Endothelial cell (in vitro differentiated cells): ENCODE measurements around the gene KRTAP1-1. TPM values are rescaled to one million over a fixed set of nuclear protein-coding genes. Genes with fewer than 3 reads are reported as not detected.

Source experiments
- DNase-seq: peaks from one replicate; pipeline ENCODE4 v3.0.0; 2021; ENCODE audit warnings: low spot score
- H3K27ac Mint-ChIP-seq: one replicate; pipeline ENCODE4 v1.8.0; 2021; ENCODE audit warnings: mixed read lengths, inconsistent platforms; ENCODE audit not compliant: unreplicated experiment
- H3K27me3 Mint-ChIP-seq: one replicate; pipeline ENCODE4 v1.8.0; 2021; ENCODE audit warnings: mild to moderate bottlenecking, moderate library complexity, mixed read lengths, inconsistent platforms; ENCODE audit not compliant: unreplicated experiment
- H3K36me3 Mint-ChIP-seq: one replicate; pipeline ENCODE4 v1.8.0; 2021; ENCODE audit warnings: mild to moderate bottlenecking, low read depth, mixed read lengths, inconsistent platforms; ENCODE audit not compliant: unreplicated experiment
- H3K4me1 Mint-ChIP-seq: one replicate; pipeline ENCODE4 v1.8.0; 2021; ENCODE audit warnings: mild to moderate bottlenecking, mixed read lengths, inconsistent platforms; ENCODE audit not compliant: unreplicated experiment
- H3K4me3 Mint-ChIP-seq: one replicate; pipeline ENCODE4 v1.8.0; 2021; ENCODE audit warnings: mild to moderate bottlenecking, mixed read lengths, inconsistent platforms; ENCODE audit not compliant: unreplicated experiment
- H3K9me3 Mint-ChIP-seq: one replicate; pipeline ENCODE4 v1.8.0; 2021; ENCODE audit warnings: mixed read lengths, inconsistent platforms; ENCODE audit not compliant: unreplicated experiment
- CTCF ChIP-seq: fragments of 200-600 bp; sonication (generic); IDR thresholded peaks from one replicate; pipeline ENCODE4 v1.5.0; 2021; ENCODE audit warnings: antibody characterized with exemption; ENCODE audit not compliant: unreplicated experiment
- total RNA-seq: library from RNA; stranded (reverse); fragmentation: NEBNext Ultra II Directional; extraction: Animal tissue kit (Norgen Biotek cat#: 25700); gene quantifications from one replicate; pipeline ENCODE4 v1.2.1, GENCODE V29; 2021; ENCODE audit not compliant: unreplicated experiment

Gene KRTAP1-1
- total RNA-seq, 1 donor from 2014 or later = not detected

GRCh38 chr17:40997361-40997760 lies 43.9 kb downstream of the KRTAP1-1 start:
- no peak for DNase-seq
- peaks cover 4% of the 10 kb centered on the region for H3K27me3 Mint-ChIP-seq
- H3K36me3 Mint-ChIP-seq = no peaks in the 10 kb centered on the region
- H3K9me3 Mint-ChIP-seq = no peaks in the 10 kb centered on the region
- H3K4me3 Mint-ChIP-seq = no peak overlapping the region
- no peaks in the 10 kb centered on the region for H3K4me1 Mint-ChIP-seq
- H3K27ac Mint-ChIP-seq = no peak overlapping the region
- TF ChIP-seq CTCF = no peak

- no peak overlapping the region for H3K27ac Mint-ChIP-seq
- no peak overlapping the region for H3K4me3 Mint-ChIP-seq
- no peaks in the 10 kb centered on the region for H3K9me3 Mint-ChIP-seq
- no peak for DNase-seq
- no peak for TF ChIP-seq CTCF
- peaks cover 4% of the 10 kb centered on the region for H3K27me3 Mint-ChIP-seq
- no peaks in the 10 kb centered on the region for H3K4me1 Mint-ChIP-seq
- H3K36me3 Mint-ChIP-seq = no peaks in the 10 kb centered on the region
Measured at GRCh38 chr17:40996829-40997228, 44.4 kb downstream of the KRTAP1-1 start.

DNA sequence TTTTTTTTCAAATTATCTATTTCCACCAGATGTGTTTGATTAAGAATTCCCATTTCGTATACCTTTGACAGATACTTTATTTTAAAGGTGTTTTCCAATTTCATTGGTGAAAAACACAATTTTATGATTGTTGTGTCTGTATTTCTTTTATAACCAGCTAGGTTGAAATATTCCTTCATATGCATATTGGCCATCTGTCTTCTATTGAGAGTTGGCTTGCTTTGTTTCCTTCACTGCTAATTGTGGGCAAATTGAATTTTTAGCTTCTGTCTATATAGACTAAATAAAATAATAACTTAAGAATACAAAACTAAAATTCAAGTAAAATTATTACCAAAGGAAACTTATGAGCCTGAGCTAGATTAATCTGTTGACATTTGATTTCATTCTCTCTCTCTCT lies 46.1 kb downstream of the KRTAP1-1 start:
- no peak for TF ChIP-seq CTCF
- DNase-seq = no peak
- Mint-ChIP-seq H3K9me3 (no peaks in the 10 kb centered on the region), H3K4me3 (no peak overlapping the region), H3K27me3 (peaks cover 2% of the 10 kb centered on the region), H3K36me3 (no peaks in the 10 kb centered on the region), H3K27ac (no peak overlapping the region), H3K4me1 (no peaks in the 10 kb centered on the region)

GRCh38 chr17:40993839-40994238 lies 47.4 kb downstream of the KRTAP1-1 start, which contains the start of gene KRTAP3-3:
Gene KRTAP3-3 (minus strand): TSS chr17:40994164. CDS start chr17:40994097, 67 bp downstream.
- Mint-ChIP-seq H3K4me3 (no peak within 1 kb of the TSS), H3K27ac (no peak within 1 kb of the TSS), H3K9me3 (no peaks in the 10 kb centered on the region), H3K4me1 (no peaks in the 10 kb centered on the region), H3K36me3 (no peaks in the 10 kb centered on the region), H3K27me3 (peaks cover 2% of the 10 kb centered on the region)
- DNase-seq = no peak
- TF ChIP-seq CTCF = no peak

DNA sequence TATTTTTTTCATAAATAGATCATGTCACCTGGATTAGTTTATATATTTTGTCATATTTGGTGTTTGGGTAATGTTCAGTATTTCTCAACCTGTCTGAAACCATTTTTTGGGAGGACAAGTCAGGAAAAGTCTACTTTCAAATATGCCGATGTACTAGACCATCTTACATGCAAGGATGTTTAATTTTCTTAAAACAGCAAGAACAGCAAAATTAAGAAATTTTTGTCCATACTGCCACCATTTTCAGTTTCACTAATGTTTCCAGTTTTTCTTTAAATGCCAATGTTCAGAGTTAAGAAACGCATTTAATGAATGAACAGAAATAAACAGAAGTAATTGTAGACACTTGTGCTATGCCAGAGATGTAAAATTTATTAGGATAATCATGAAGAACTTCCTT lies 48.2 kb downstream of the KRTAP1-1 start:
- Mint-ChIP-seq H3K27me3 (peaks cover 2% of the 10 kb centered on the region), H3K9me3 (no peaks in the 10 kb centered on the region), H3K27ac (no peak overlapping the region), H3K4me1 (no peaks in the 10 kb centered on the region), H3K4me3 (no peak overlapping the region), H3K36me3 (no peaks in the 10 kb centered on the region)
- no peak for TF ChIP-seq CTCF
- DNase-seq = no peak
